Endothelial cell (in vitro differentiated cells): Measurements from ENCODE around the gene SPSB1. TPM values are rescaled to one million over a fixed set of nuclear protein-coding genes. Genes with fewer than 3 reads are reported as not detected.
"Not testable (repeated sequence)": the region's sequence is repeated elsewhere in the genome, so short reads cannot be mapped to it uniquely, and the experiment has no call there.

Source experiments
- DNase-seq: peaks from one replicate; pipeline ENCODE4 v3.0.0; 2021; ENCODE audit warnings: low spot score
- H3K27ac Mint-ChIP-seq: one replicate; pipeline ENCODE4 v1.8.0; 2021; ENCODE audit warnings: mixed read lengths, inconsistent platforms; ENCODE audit not compliant: unreplicated experiment
- H3K27me3 Mint-ChIP-seq: one replicate; pipeline ENCODE4 v1.8.0; 2021; ENCODE audit warnings: mild to moderate bottlenecking, moderate library complexity, mixed read lengths, inconsistent platforms; ENCODE audit not compliant: unreplicated experiment
- H3K36me3 Mint-ChIP-seq: one replicate; pipeline ENCODE4 v1.8.0; 2021; ENCODE audit warnings: mild to moderate bottlenecking, low read depth, mixed read lengths, inconsistent platforms; ENCODE audit not compliant: unreplicated experiment
- H3K4me1 Mint-ChIP-seq: one replicate; pipeline ENCODE4 v1.8.0; 2021; ENCODE audit warnings: mild to moderate bottlenecking, mixed read lengths, inconsistent platforms; ENCODE audit not compliant: unreplicated experiment
- H3K4me3 Mint-ChIP-seq: one replicate; pipeline ENCODE4 v1.8.0; 2021; ENCODE audit warnings: mild to moderate bottlenecking, mixed read lengths, inconsistent platforms; ENCODE audit not compliant: unreplicated experiment
- H3K9me3 Mint-ChIP-seq: one replicate; pipeline ENCODE4 v1.8.0; 2021; ENCODE audit warnings: mixed read lengths, inconsistent platforms; ENCODE audit not compliant: unreplicated experiment
- total RNA-seq: library from RNA; stranded (reverse); fragmentation: NEBNext Ultra II Directional; extraction: Animal tissue kit (Norgen Biotek cat#: 25700); gene quantifications from one replicate; pipeline ENCODE4 v1.2.1, GENCODE V29; 2021; ENCODE audit not compliant: unreplicated experiment
- TF ChIP-seq, protein P1 (sequence below): fragments of 200-600 bp; sonication (generic); IDR thresholded peaks from one replicate; pipeline ENCODE4 v1.5.0; 2021; ENCODE audit warnings: antibody characterized with exemption; ENCODE audit not compliant: unreplicated experiment

SPSB1 gene
- total RNA-seq, 1 donor from 2014 or later = 8.1 TPM

GRCh38 chr1:9294910-9295636 is 2.4 kb downstream of the SPSB1 start:
- H3K27me3 Mint-ChIP-seq = peaks cover 1% of the 10 kb centered on the region
- peaks cover 3% of the 10 kb centered on the region for H3K36me3 Mint-ChIP-seq
- H3K4me3 Mint-ChIP-seq = no peak overlapping the region
- no peaks in the 10 kb centered on the region for H3K9me3 Mint-ChIP-seq
- no peak for DNase-seq
- H3K4me1 Mint-ChIP-seq = peaks cover 10% of the 10 kb centered on the region
- TF ChIP-seq, protein P1, sequence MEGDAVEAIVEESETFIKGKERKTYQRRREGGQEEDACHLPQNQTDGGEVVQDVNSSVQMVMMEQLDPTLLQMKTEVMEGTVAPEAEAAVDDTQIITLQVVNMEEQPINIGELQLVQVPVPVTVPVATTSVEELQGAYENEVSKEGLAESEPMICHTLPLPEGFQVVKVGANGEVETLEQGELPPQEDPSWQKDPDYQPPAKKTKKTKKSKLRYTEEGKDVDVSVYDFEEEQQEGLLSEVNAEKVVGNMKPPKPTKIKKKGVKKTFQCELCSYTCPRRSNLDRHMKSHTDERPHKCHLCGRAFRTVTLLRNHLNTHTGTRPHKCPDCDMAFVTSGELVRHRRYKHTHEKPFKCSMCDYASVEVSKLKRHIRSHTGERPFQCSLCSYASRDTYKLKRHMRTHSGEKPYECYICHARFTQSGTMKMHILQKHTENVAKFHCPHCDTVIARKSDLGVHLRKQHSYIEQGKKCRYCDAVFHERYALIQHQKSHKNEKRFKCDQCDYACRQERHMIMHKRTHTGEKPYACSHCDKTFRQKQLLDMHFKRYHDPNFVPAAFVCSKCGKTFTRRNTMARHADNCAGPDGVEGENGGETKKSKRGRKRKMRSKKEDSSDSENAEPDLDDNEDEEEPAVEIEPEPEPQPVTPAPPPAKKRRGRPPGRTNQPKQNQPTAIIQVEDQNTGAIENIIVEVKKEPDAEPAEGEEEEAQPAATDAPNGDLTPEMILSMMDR = no peak
- H3K27ac Mint-ChIP-seq = no peak overlapping the region

DNA sequence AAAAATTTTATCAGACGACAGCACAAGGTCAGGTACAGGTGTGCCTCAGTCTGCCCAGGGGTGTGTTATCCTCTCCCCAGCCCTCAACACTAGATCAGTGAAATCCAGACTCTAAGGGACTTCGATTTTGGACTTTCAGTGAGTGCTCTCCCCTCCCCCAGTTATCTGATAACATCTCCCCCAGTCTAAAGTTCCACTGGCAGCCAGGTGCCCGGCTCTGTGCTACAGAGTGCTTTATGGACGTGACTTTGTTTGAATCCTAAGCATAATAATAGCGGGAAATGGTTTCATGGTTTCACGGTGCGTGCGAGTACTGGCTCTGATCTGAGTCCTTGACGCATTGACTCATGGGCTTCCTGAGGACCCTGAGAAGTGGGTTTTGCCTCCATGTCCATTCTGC is 3.2 kb downstream of the SPSB1 start:
- H3K36me3 Mint-ChIP-seq = peaks cover 3% of the 10 kb centered on the region

GRCh38 chr1:9296850-9297249 is 4.2 kb downstream of the SPSB1 start:
- Mint-ChIP-seq H3K36me3 (peaks cover 3% of the 10 kb centered on the region), H3K4me3 (no peak overlapping the region), H3K4me1 (peaks cover 8% of the 10 kb centered on the region), H3K9me3 (no peaks in the 10 kb centered on the region), H3K27me3 (peaks cover 3% of the 10 kb centered on the region), H3K27ac (no peak overlapping the region)
- TF ChIP-seq, protein P1 = no peak
- no peak for DNase-seq

More for the DNA sequence above, 3.2 kb downstream of the SPSB1 start:
- Mint-ChIP-seq H3K9me3 (no peaks in the 10 kb centered on the region), H3K4me3 (peak overlapping the region; percentile 51), H3K27ac (no peak overlapping the region), H3K27me3 (peaks cover 4% of the 10 kb centered on the region), H3K4me1 (peaks cover 10% of the 10 kb centered on the region)
- TF ChIP-seq, protein P1 = no peak
- DNase-seq = no peak

GRCh38 chr1:9297831-9298230 is 5.1 kb downstream of the SPSB1 start:
- Mint-ChIP-seq H3K9me3 (no peaks in the 10 kb centered on the region), H3K27me3 (peaks cover 3% of the 10 kb centered on the region), H3K4me1 (peaks cover 8% of the 10 kb centered on the region), H3K27ac (no peak overlapping the region), H3K4me3 (no peak overlapping the region), H3K36me3 (peaks cover 3% of the 10 kb centered on the region)
- no peak for DNase-seq
- TF ChIP-seq, protein P1 = no peak

- no peak for DNase-seq
- peaks cover 12% of the 10 kb centered on the region for H3K4me1 Mint-ChIP-seq
- TF ChIP-seq, protein P1 = no peak
- H3K4me3 Mint-ChIP-seq = no peak overlapping the region
- H3K27me3 Mint-ChIP-seq = peaks cover 3% of the 10 kb centered on the region
- H3K9me3 Mint-ChIP-seq = no peaks in the 10 kb centered on the region
- H3K36me3 Mint-ChIP-seq = peaks cover 3% of the 10 kb centered on the region
- no peak overlapping the region for H3K27ac Mint-ChIP-seq
These were observed 5.6 kb downstream of the SPSB1 start for GRCh38 chr1:9298282-9298681.

- H3K9me3 Mint-ChIP-seq, H3K4me3 Mint-ChIP-seq, H3K36me3 Mint-ChIP-seq, DNase-seq, H3K27ac Mint-ChIP-seq, H3K27me3 Mint-ChIP-seq: not testable (repeated sequence)
- peaks cover 12% of the 10 kb centered on the region for H3K4me1 Mint-ChIP-seq
These were observed 7.2 kb downstream of the SPSB1 start for GRCh38 chr1:9299571-9300541.
